ENCODE results near the gene ZNF618.

Gene ZNF618

GRCh38 chr9:114000063-114000454, 124.0 kb downstream of the ZNF618 start:
- no peaks in the 10 kb centered on the region for H3K27me3 ChIP-seq (ENCODE audit: insufficient read depth, low read length, poor library complexity, severe bottlenecking)
- H3K36me3 ChIP-seq (ENCODE audit: insufficient read depth, low read length), result peaks cover 57% of the 10 kb centered on the region; the same call in 1 of the 2 replicates
- H4K20me1 ChIP-seq (ENCODE audit: insufficient read depth, low read length, poor library complexity, severe bottlenecking), result no peaks in the 10 kb centered on the region
- no peaks in the 10 kb centered on the region for H3K79me2 ChIP-seq (ENCODE audit: insufficient read depth, low read length)
- H3F3A ChIP-seq (ENCODE audit: low read depth), result no peaks in the 10 kb centered on the region
- H3K4me2 ChIP-seq (ENCODE audit: low read depth, low read length, poor library complexity, severe bottlenecking), result no peak overlapping the region
- no peak for TF ChIP-seq CTCF (conservative IDR thresholded peaks at IDR 0.05; ENCODE audit: low read length)
- TF ChIP-seq EZH2phosphoT487 (IDR thresholded peaks at IDR 0.05; ENCODE audit: borderline replicate concordance), result no peak
- H3K9me2 ChIP-seq (replicated peaks; ENCODE audit: low read depth, low read length), result no peaks in the 10 kb centered on the region
- no peak overlapping the region for H2AFZ ChIP-seq (ENCODE audit: low read length)
- no peaks in the 10 kb centered on the region for H3K4me1 ChIP-seq (ENCODE audit: insufficient read depth, low read length, poor library complexity, severe bottlenecking)
- no peak overlapping the region for H3K4me3 ChIP-seq (ENCODE audit: low read length, poor library complexity, severe bottlenecking)
- H3K9ac ChIP-seq (ENCODE audit: low read depth, low read length, poor library complexity, severe bottlenecking), result no peak overlapping the region
- H3K9me3 ChIP-seq (ENCODE audit: insufficient read depth, low read depth, low read length), result no peaks in the 10 kb centered on the region

- Histone ChIP-seq H3K4me1 (ENCODE audit: insufficient read depth, low read length, poor library complexity, severe bottlenecking) (no peaks in the 10 kb centered on the region), H3K9me2 (replicated peaks; ENCODE audit: low read depth, low read length) (no peaks in the 10 kb centered on the region), H2AFZ (ENCODE audit: low read length) (no peak overlapping the region), H3K4me2 (ENCODE audit: low read depth, low read length, poor library complexity, severe bottlenecking) (no peak overlapping the region), H3K36me3 (ENCODE audit: insufficient read depth, low read length) (peaks cover 65% of the 10 kb centered on the region; the same call in 1 of the 2 replicates), H3K27me3 (ENCODE audit: insufficient read depth, low read length, poor library complexity, severe bottlenecking) (no peaks in the 10 kb centered on the region), H3K9me3 (ENCODE audit: insufficient read depth, low read depth, low read length) (no peaks in the 10 kb centered on the region), H3K4me3 (ENCODE audit: low read length, poor library complexity, severe bottlenecking) (no peak overlapping the region), H3F3A (ENCODE audit: low read depth) (no peaks in the 10 kb centered on the region), H3K9ac (ENCODE audit: low read depth, low read length, poor library complexity, severe bottlenecking) (no peak overlapping the region), H4K20me1 (ENCODE audit: insufficient read depth, low read length, poor library complexity, severe bottlenecking) (no peaks in the 10 kb centered on the region), H3K79me2 (ENCODE audit: insufficient read depth, low read length) (no peaks in the 10 kb centered on the region)
- TF ChIP-seq EZH2phosphoT487 (IDR thresholded peaks at IDR 0.05; ENCODE audit: borderline replicate concordance), result no peak
- no peak for TF ChIP-seq CTCF (conservative IDR thresholded peaks at IDR 0.05; ENCODE audit: low read length)
Measured at GRCh38 chr9:114000671-114001409, 124.7 kb downstream of the ZNF618 start.

GRCh38 chr9:114001410-114001685, 125.2 kb downstream of the ZNF618 start:
- no peaks in the 10 kb centered on the region for H3F3A ChIP-seq (ENCODE audit: low read depth)
- H3K27me3 ChIP-seq (ENCODE audit: insufficient read depth, low read length, poor library complexity, severe bottlenecking), result no peaks in the 10 kb centered on the region
- no peak overlapping the region for H3K9ac ChIP-seq (ENCODE audit: low read depth, low read length, poor library complexity, severe bottlenecking)
- no peaks in the 10 kb centered on the region for H3K4me1 ChIP-seq (ENCODE audit: insufficient read depth, low read length, poor library complexity, severe bottlenecking)
- H3K79me2 ChIP-seq (ENCODE audit: insufficient read depth, low read length), result no peaks in the 10 kb centered on the region
- no peaks in the 10 kb centered on the region for H3K9me2 ChIP-seq (replicated peaks; ENCODE audit: low read depth, low read length)
- peaks cover 68% of the 10 kb centered on the region; the same call in 1 of the 2 replicates for H3K36me3 ChIP-seq (ENCODE audit: insufficient read depth, low read length)
- no peaks in the 10 kb centered on the region for H3K9me3 ChIP-seq (ENCODE audit: insufficient read depth, low read depth, low read length)
- no peak overlapping the region for H3K4me2 ChIP-seq (ENCODE audit: low read depth, low read length, poor library complexity, severe bottlenecking)
- H3K4me3 ChIP-seq (ENCODE audit: low read length, poor library complexity, severe bottlenecking), result no peak overlapping the region
- H2AFZ ChIP-seq (ENCODE audit: low read length), result no peak overlapping the region
- TF ChIP-seq CTCF (conservative IDR thresholded peaks at IDR 0.05; ENCODE audit: low read length) (no peak), EZH2phosphoT487 (IDR thresholded peaks at IDR 0.05; ENCODE audit: borderline replicate concordance) (no peak)
- no peaks in the 10 kb centered on the region for H4K20me1 ChIP-seq (ENCODE audit: insufficient read depth, low read length, poor library complexity, severe bottlenecking)
